K562 (cell line): ENCODE measurements around the gene GTPBP6. TPM values are rescaled to one million over a fixed set of nuclear protein-coding genes. Genes with fewer than 3 reads are reported as not detected.

Experiments
- ATAC-seq: fragments of 200-7000 bp; cut with Tn5 transposase; 3 replicates; pipeline ENCODE4 v1.9.1; 2020; ENCODE audit warnings: moderate library complexity
- BruUV-seq: library from RNA; stranded (reverse); fragments of 400-500 nt; replicated peaks from 2 replicates; lab custom pipeline; 2021; lab: Mats Ljungman, UMichigan
- CTCF ChIA-PET: fragments of 300-600 bp; formaldehyde crosslinking; extraction: SDS; loops from one replicate; lab custom pipeline; 2021; ENCODE audit warnings: low intra/inter-chr PET ratio; lab: Yijun Ruan, JAX
- POLR2A ChIA-PET: fragments of 300-600, 350-650 bp; sonication (Branson Sonifier 250); formaldehyde crosslinking; extraction: SDS; loops from one replicate; lab custom pipeline; 2021; ENCODE audit warnings: antibody characterized with exemption, inconsistent platforms; lab: Yijun Ruan, JAX
- DNase-seq, 4 experiments: peaks; one replicate each; pipeline versions ENCODE4 v3.0.0 to v3.0.0-alpha.2; 2011 to 2018; ENCODE audit warnings: low spot score in 3 of 4, mixed read lengths in 3 of 4; ENCODE audit errors: extremely low read depth in 1 of 4
- FAIRE-seq: peaks from 2 replicates; lab custom pipeline; 2011; peaks lifted over from hg19 to GRCh38; lab: Jason Lieb, UNC
- H2AFZ ChIP-seq: 2 replicates; pipeline ENCODE4 v1.6.0; 2011; ENCODE audit warnings: low read depth, low read length, control low read depth, inconsistent platforms
- H3K27ac ChIP-seq: fragments of 200-600 bp; 3 replicates; pipeline ENCODE4 v1.8.0; 2011; ENCODE audit warnings: low read depth, mild to moderate bottlenecking, control low read depth, inconsistent platforms, low read length, moderate library complexity, mixed read lengths; ENCODE audit errors: extremely low read depth
- H3K27me3 ChIP-seq, 2 experiments: fragments of 300-600 bp in 1 of 2; 2 replicates in 1 of 2; 3 replicates in 1 of 2; pipeline versions ENCODE4 v1.6.0 to v1.8.0; 2011; ENCODE audit warnings: inconsistent platforms in 2 of 2, low read length in 2 of 2, mild to moderate bottlenecking in 1 of 2, mixed read lengths in 1 of 2, moderate library complexity in 1 of 2; ENCODE audit not compliant: control insufficient read depth in 2 of 2, insufficient read depth in 2 of 2
- H3K36me3 ChIP-seq: fragments of 300-600 bp; 3 replicates; pipeline ENCODE4 v1.8.0; 2011; ENCODE audit warnings: mild to moderate bottlenecking, low read length, inconsistent platforms; ENCODE audit not compliant: control insufficient read depth, insufficient read depth
- H3K4me1 ChIP-seq, 2 experiments: fragments of 200-600 bp in 1 of 2; replicated peaks in 1 of 2; 2 replicates in 1 of 2; 3 replicates in 1 of 2; pipeline versions ENCODE4 v1.5.1 to v1.8.0; 2011; ENCODE audit warnings: inconsistent platforms in 2 of 2, low read length in 2 of 2, mild to moderate bottlenecking in 1 of 2, mixed read lengths in 1 of 2, moderate library complexity in 1 of 2; ENCODE audit not compliant: control insufficient read depth in 2 of 2, insufficient read depth in 2 of 2
- H3K4me2 ChIP-seq: 2 replicates; pipeline ENCODE4 v1.6.1; 2011; ENCODE audit warnings: low read length, control low read depth, inconsistent platforms, mixed read lengths; ENCODE audit not compliant: insufficient read depth
- H3K4me3 ChIP-seq: fragments of 200-600 bp; sonication (generic), shearing (Covaris generic); 2 replicates; pipeline ENCODE4 v1.5.1; 2016; ENCODE audit warnings: control low read depth, inconsistent platforms
- H3K79me2 ChIP-seq: fragments of 200-600 bp; 3 replicates; pipeline ENCODE4 v1.8.0; 2011; ENCODE audit warnings: low read length, inconsistent platforms; ENCODE audit not compliant: control insufficient read depth, insufficient read depth
- H3K9ac ChIP-seq, 2 experiments: 2 replicates each; pipeline versions ENCODE4 v1.6.0 to v1.6.1; 2011; ENCODE audit warnings: low read depth in 2 of 2, low read length in 2 of 2, control low read depth in 1 of 2, inconsistent platforms in 1 of 2, mild to moderate bottlenecking in 1 of 2, mixed read lengths in 1 of 2; ENCODE audit not compliant: insufficient read depth in 1 of 2
- H3K9me1 ChIP-seq: one replicate; pipeline ENCODE4 v1.6.0; 2011; ENCODE audit warnings: inconsistent platforms, mild to moderate bottlenecking, low read length, moderate library complexity; ENCODE audit not compliant: control insufficient read depth, insufficient read depth
- H3K9me3 ChIP-seq: replicated peaks from 2 replicates; pipeline ENCODE4 v1.5.1; 2011; ENCODE audit warnings: low read depth, low read length, inconsistent platforms; ENCODE audit not compliant: control insufficient read depth, insufficient read depth
- H4K20me1 ChIP-seq: replicated peaks from 2 replicates; pipeline ENCODE4 v1.6.1; 2011; ENCODE audit warnings: low read length, inconsistent platforms, mixed read lengths; ENCODE audit not compliant: control insufficient read depth, insufficient read depth
- CAMTA2 ChIP-seq: fragments of 250-450 bp; sonication (Bioruptor Pico); conservative IDR thresholded peaks from 2 replicates; pipeline ENCODE4 v1.5.1; 2022
- EP400 ChIP-seq: fragments of 450-650 bp; IDR thresholded peaks from 2 replicates; pipeline ENCODE4 v1.6.1; 2017; ENCODE audit warnings: antibody characterized with exemption, mild to moderate bottlenecking, moderate library complexity
- KAT2B ChIP-seq: IDR thresholded peaks from one replicate; pipeline ENCODE4 v1.6.1; 2012; ENCODE audit warnings: low read depth, mild to moderate bottlenecking, control low read depth, inconsistent platforms, low read length, moderate library complexity
- SAFB2 ChIP-seq: fragments of 200-400 bp; formaldehyde crosslinking; IDR thresholded peaks from 2 replicates; pipeline ENCODE4 v1.6.1; 2018; ENCODE audit warnings: borderline replicate concordance, low read length, low read depth, moderate library complexity; ENCODE audit not compliant: severe bottlenecking
- SMARCB1 ChIP-seq: IDR thresholded peaks from 2 replicates; pipeline ENCODE4 v1.6.1; 2011; ENCODE audit warnings: improper control_type of control experiment, low read depth; ENCODE audit not compliant: insufficient read length
- ZBTB7A ChIP-seq: IDR thresholded peaks from 2 replicates; pipeline ENCODE4 v1.6.1; 2011; ENCODE audit warnings: low read depth, mild to moderate bottlenecking, low read length, moderate library complexity, borderline replicate concordance; ENCODE audit not compliant: control insufficient read depth
- WGBS: fragments of 100-300 bp; shearing (Covaris generic); methylation state at CpG from one replicate; pipeline ENCODE4 v1.1.6; 2016; ENCODE audit warnings: low coverage, mixed read lengths; ENCODE audit not compliant: insufficient coverage; ENCODE audit errors: missing lambda C conversion rate; 5-methylcytosine and 5-hydroxymethylcytosine counted together
- in situ Hi-C: fragments of 300-500 bp; cut with MboI; formaldehyde crosslinking; loops from 4 replicates; pipeline ENCODE4 v1.15.0; 2018; ENCODE audit warnings: inconsistent platforms, mixed read lengths
- intact Hi-C: fragments of 100-400 bp; cut with micrococcal nuclease; formaldehyde crosslinking; loops from 2 replicates; pipeline ENCODE4 v1.14.2; 2022
- polyA plus RNA-seq, 8 experiments: library from polyadenylated mRNA; depleted of rRNA in 4 of 8; stranded (reverse) in 5 of 8; unstranded in 3 of 8; fragments of >200 nt; fragmentation: Nextera tagmentation in 2 of 8; fragmentation: Illumina TruSeq in 1 of 8; extraction: Ambion mirVana in 2 of 8; extraction: Trizol in 1 of 8; gene quantifications; 2 replicates each; pipeline versions ENCODE4 v1.2.1 to v1.2.3, GENCODE V29; 2011 to 2014; ENCODE audit warnings: inconsistent platforms in 1 of 8, missing spikeins in 1 of 8
- total RNA-seq, 7 experiments: library from RNA; depleted of rRNA in 6 of 7; stranded (reverse); fragments of >200 nt in 6 of 7; fragmentation: Illumina TruSeq in 2 of 7; extraction: Trizol in 2 of 7; gene quantifications; 2 replicates each; pipeline versions ENCODE4 v1.2.1 to v1.2.3, GENCODE V29; 2011 to 2021; ENCODE audit warnings: low replicate concordance in 1 of 7
- TF ChIP-seq, protein P1 (sequence below): sonication (generic); formaldehyde crosslinking; IDR thresholded peaks from 2 replicates; pipeline ENCODE4 v1.9.0; 2022; ENCODE audit warnings: mild to moderate bottlenecking, missing genetic modification reagents
- TF ChIP-seq, protein P2 (sequence below): fragments of 250-450 bp; sonication (Bioruptor Pico); IDR thresholded peaks from 2 replicates; pipeline ENCODE4 v1.4.0; 2020; ENCODE audit warnings: mild to moderate bottlenecking, moderate library complexity
- TF ChIP-seq, protein P3 (sequence below): fragments of 450-650 bp; IDR thresholded peaks from 2 replicates; pipeline ENCODE4 v1.6.1; 2017; ENCODE audit warnings: mild to moderate bottlenecking, moderate library complexity
- TF ChIP-seq, protein P4 (sequence below): IDR thresholded peaks from 3 replicates; pipeline ENCODE4 v1.6.1; 2011; ENCODE audit warnings: borderline replicate concordance, mild to moderate bottlenecking, moderate library complexity; ENCODE audit not compliant: insufficient read length; ENCODE audit errors: extremely low read depth

The GTPBP6 gene
- total and polyA plus RNA-seq, 9 of the 15 experiments (the other 6 are each of a cell fraction or from before 2014, with no cell fraction given) = 0.24 to 35.2 (median 8.0) TPM

DNA sequence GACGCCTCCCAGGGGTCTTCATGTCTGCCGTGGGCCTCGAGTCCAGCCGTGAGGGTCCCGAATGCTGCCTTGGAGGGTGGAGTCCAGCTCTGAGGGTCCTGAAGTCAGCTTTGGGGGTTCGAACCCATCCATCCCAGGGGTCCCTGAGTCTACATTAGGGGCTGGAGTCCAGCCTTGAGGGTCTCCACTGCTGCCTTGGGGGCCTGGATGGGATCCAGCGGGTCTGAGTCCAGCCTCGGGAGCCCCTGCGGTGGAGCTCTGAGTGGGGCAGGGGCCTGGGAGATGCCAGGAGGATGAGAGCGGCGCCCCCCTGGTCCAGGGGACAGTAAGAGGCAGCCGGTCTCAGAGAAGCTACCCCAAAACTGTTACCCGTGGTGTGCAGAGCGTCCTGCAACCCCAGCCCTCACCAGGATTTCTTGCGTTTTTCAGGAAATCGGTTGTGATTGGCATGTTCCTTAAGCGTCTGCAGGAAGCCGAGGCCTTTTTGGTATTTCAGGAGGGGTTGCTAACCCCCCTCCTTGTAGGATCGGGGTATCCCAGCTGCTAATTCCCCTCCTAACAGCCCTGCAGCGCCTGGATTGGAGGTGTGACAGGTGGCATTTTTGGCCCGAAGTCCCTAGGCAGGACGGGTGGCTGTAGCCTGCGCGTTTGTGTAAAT, 1.7 kb upstream of the GTPBP6 start (continued):
- TF ChIP-seq EP400 = no peak
- no peak for TF ChIP-seq CAMTA2 (CRISPR knock-in tag)
- TF ChIP-seq, protein P1, sequence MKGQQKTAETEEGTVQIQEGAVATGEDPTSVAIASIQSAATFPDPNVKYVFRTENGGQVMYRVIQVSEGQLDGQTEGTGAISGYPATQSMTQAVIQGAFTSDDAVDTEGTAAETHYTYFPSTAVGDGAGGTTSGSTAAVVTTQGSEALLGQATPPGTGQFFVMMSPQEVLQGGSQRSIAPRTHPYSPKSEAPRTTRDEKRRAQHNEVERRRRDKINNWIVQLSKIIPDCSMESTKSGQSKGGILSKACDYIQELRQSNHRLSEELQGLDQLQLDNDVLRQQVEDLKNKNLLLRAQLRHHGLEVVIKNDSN (CRISPR knock-in tag) = no peak
- TF ChIP-seq, all 486 proteins: peak for 6

DNA sequence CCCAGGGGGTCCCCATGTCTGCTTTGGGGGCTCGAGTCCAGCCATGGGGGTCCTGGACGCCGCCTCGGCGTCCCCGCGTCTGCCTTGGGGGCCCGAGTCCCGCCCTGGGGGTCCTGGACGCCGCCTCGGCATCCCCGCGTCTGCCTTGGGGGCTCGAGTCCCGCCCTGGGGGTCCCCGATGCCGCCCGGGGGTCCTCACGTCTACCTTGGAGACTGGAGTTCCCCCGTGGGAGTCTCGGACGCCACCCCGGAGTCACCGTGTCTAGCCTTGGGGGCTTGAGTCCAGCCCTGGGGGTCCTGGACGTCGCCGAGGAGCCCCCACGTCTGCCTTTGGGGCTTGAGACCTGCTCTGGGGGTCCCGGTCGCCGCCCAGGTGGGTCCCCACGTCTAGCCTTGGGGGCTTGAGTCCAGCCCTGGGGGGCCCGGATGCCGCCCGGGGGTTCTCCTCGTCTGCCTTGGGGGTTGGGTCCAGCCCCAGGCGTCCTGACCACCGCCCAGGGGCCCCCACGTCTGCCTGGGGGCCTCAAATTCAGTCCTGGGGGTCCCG, 1.1 kb upstream of the GTPBP6 start:
- Histone ChIP-seq H4K20me1 (no peaks in the 10 kb centered on the region), H3K9me3 (no peaks in the 10 kb centered on the region), H3K27me3 (no peaks in the 10 kb centered on the region), H3K4me1 (peaks cover 5 to 39% of the 10 kb centered on the region in 2 experiments; a peak in 4 of 5 replicates), H3K27ac (peak overlapping the region; percentile 87), H3K4me3 (peak overlapping the region; percentile 75), H3K9ac (peak overlapping the region; percentile 87 to 95), H3K36me3 (peaks cover 17% of the 10 kb centered on the region; the same call in 2 of the 3 replicates), H3K9me1 (no peaks in the 10 kb centered on the region), H3K4me2 (peak overlapping the region; percentile 73), H3K79me2 (peaks cover 30% of the 10 kb centered on the region), H2AFZ (no peak overlapping the region)
- WGBS = 0% methylated on average over 18 of the region's 41 CpGs
- no TSS peak for BruUV-seq
- no peak for FAIRE-seq
- POLR2A ChIA-PET = no interaction called here
- DNase-seq = no peak
- ATAC-seq = no peak
- intact Hi-C loops (loop anchor here (10.0 kb wide), 1 partner anchor 65 kb away; the partner anchor contains the start of gene PPP2R3B), in situ Hi-C loops (no loop called here)
- CTCF ChIA-PET = no interaction called here
- TF ChIP-seq ZBTB7A (0 out of 2 replicates have a peak, but pooled peaks have one; percentile 27), SMARCB1 (no peak), KAT2B (no peak), SAFB2 (no peak)
- TF ChIP-seq, protein P2, sequence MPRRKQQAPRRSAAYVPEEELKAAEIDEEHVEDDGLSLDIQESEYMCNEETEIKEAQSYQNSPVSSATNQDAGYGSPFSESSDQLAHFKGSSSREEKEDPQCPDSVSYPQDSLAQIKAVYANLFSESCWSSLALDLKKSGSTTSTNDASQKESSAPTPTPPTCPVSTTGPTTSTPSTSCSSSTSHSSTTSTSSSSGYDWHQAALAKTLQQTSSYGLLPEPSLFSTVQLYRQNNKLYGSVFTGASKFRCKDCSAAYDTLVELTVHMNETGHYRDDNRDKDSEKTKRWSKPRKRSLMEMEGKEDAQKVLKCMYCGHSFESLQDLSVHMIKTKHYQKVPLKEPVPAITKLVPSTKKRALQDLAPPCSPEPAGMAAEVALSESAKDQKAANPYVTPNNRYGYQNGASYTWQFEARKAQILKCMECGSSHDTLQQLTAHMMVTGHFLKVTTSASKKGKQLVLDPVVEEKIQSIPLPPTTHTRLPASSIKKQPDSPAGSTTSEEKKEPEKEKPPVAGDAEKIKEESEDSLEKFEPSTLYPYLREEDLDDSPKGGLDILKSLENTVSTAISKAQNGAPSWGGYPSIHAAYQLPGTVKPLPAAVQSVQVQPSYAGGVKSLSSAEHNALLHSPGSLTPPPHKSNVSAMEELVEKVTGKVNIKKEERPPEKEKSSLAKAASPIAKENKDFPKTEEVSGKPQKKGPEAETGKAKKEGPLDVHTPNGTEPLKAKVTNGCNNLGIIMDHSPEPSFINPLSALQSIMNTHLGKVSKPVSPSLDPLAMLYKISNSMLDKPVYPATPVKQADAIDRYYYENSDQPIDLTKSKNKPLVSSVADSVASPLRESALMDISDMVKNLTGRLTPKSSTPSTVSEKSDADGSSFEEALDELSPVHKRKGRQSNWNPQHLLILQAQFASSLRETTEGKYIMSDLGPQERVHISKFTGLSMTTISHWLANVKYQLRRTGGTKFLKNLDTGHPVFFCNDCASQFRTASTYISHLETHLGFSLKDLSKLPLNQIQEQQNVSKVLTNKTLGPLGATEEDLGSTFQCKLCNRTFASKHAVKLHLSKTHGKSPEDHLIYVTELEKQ (CRISPR knock-in tag) = no peak
- TF ChIP-seq, protein P3, sequence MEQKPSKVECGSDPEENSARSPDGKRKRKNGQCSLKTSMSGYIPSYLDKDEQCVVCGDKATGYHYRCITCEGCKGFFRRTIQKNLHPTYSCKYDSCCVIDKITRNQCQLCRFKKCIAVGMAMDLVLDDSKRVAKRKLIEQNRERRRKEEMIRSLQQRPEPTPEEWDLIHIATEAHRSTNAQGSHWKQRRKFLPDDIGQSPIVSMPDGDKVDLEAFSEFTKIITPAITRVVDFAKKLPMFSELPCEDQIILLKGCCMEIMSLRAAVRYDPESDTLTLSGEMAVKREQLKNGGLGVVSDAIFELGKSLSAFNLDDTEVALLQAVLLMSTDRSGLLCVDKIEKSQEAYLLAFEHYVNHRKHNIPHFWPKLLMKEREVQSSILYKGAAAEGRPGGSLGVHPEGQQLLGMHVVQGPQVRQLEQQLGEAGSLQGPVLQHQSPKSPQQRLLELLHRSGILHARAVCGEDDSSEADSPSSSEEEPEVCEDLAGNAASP = no peak
- TF ChIP-seq, protein P4, sequence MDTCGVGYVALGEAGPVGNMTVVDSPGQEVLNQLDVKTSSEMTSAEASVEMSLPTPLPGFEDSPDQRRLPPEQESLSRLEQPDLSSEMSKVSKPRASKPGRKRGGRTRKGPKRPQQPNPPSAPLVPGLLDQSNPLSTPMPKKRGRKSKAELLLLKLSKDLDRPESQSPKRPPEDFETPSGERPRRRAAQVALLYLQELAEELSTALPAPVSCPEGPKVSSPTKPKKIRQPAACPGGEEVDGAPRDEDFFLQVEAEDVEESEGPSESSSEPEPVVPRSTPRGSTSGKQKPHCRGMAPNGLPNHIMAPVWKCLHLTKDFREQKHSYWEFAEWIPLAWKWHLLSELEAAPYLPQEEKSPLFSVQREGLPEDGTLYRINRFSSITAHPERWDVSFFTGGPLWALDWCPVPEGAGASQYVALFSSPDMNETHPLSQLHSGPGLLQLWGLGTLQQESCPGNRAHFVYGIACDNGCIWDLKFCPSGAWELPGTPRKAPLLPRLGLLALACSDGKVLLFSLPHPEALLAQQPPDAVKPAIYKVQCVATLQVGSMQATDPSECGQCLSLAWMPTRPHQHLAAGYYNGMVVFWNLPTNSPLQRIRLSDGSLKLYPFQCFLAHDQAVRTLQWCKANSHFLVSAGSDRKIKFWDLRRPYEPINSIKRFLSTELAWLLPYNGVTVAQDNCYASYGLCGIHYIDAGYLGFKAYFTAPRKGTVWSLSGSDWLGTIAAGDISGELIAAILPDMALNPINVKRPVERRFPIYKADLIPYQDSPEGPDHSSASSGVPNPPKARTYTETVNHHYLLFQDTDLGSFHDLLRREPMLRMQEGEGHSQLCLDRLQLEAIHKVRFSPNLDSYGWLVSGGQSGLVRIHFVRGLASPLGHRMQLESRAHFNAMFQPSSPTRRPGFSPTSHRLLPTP = no peak
